GM19025 (cell line): ENCODE results near the gene TYW1.
"Not testable (repeated sequence)": the region's sequence is repeated elsewhere in the genome, so short reads cannot be mapped to it uniquely, and the experiment has no call there.

ENCODE experiments used
- ATAC-seq: cut with Tn5 transposase; IDR thresholded peaks from one replicate; pipeline ENCODE4 v1.9.1; 2021; ENCODE audit warnings: mild to moderate bottlenecking, low read depth, moderate library complexity; ENCODE audit not compliant: unreplicated experiment

TYW1 gene

GRCh38 chr7:67111342-67111741, 114.7 kb downstream of the TYW1 start:
- not testable (repeated sequence) for ATAC-seq

GRCh38 chr7:67114483-67115246, 118.0 kb downstream of the TYW1 start:
- ATAC-seq, result not testable (repeated sequence)

GRCh38 chr7:67120491-67120890, 123.9 kb downstream of the TYW1 start:
- ATAC-seq, result not testable (repeated sequence)

- not testable (repeated sequence) for ATAC-seq
Observed at GRCh38 chr7:67128257-67128656, 131.6 kb downstream of the TYW1 start.

GRCh38 chr7:67130766-67131165, 134.1 kb downstream of the TYW1 start:
- not testable (repeated sequence) for ATAC-seq

GRCh38 chr7:67134912-67135311, 138.3 kb downstream of the TYW1 start:
- not testable (repeated sequence) for ATAC-seq

- ATAC-seq, result not testable (repeated sequence)
Observed at GRCh38 chr7:67135617-67136486, 139.2 kb downstream of the TYW1 start.

- ATAC-seq, result not testable (repeated sequence)
Observed at GRCh38 chr7:67137489-67137888, 140.9 kb downstream of the TYW1 start.

- not testable (repeated sequence) for ATAC-seq
Observed at GRCh38 chr7:67139876-67140275, 143.2 kb downstream of the TYW1 start.

- ATAC-seq, result not testable (repeated sequence)
Observed at GRCh38 chr7:67141001-67141400, 144.4 kb downstream of the TYW1 start.

- not testable (repeated sequence) for ATAC-seq
Observed at GRCh38 chr7:67143091-67143786, 146.6 kb downstream of the TYW1 start.

- not testable (repeated sequence) for ATAC-seq
Observed at GRCh38 chr7:67145581-67146193, 149.1 kb downstream of the TYW1 start.

- not testable (repeated sequence) for ATAC-seq
Observed at GRCh38 chr7:67149131-67149530, 152.5 kb downstream of the TYW1 start.

- ATAC-seq, result not testable (repeated sequence)
Observed at GRCh38 chr7:67154374-67154773, 157.7 kb downstream of the TYW1 start.

GRCh38 chr7:67156064-67156463, 159.4 kb downstream of the TYW1 start:
- ATAC-seq, result not testable (repeated sequence)

GRCh38 chr7:67163285-67163684, 166.7 kb downstream of the TYW1 start:
- ATAC-seq, result not testable (repeated sequence)

GRCh38 chr7:67171151-67171550, 174.5 kb downstream of the TYW1 start:
- ATAC-seq, result not testable (repeated sequence)

- ATAC-seq, result not testable (repeated sequence)
Observed at GRCh38 chr7:67176730-67177129, 180.1 kb downstream of the TYW1 start.

- ATAC-seq, result not testable (repeated sequence)
Observed at GRCh38 chr7:67178915-67179688, 182.5 kb downstream of the TYW1 start.
